ENCODE results near the gene DTX4. TPM values are rescaled to one million over a fixed set of nuclear protein-coding genes. Genes with fewer than 3 reads are reported as not detected.

Gene DTX4
- total RNA-seq, 4 donors from 2014 or later: 9.6 to 29.3 (median 17.5) TPM

DNA sequence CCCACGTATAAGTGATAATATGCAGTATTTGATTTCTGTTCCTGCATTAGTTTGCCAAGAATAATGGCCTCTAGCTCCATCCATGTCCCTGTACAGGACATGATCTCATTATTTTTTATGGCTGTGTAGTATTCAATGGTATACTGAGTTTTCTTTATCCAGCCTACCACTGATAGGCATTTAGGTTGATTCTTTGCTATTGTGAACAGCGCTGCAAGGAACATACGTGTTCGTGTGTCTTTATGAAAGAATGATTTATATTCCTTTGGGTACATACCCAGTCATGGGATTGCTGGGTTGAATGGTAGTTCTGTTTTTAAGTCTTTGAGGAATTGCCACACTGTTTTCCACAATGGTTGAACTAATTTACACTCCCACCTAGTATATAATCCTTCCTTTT is 30.7 kb upstream of the DTX4 start:
- no peaks in the 10 kb centered on the region for H3K27me3 ChIP-seq
- DNase-seq: no peak
- H3K36me3 ChIP-seq: no peaks in the 10 kb centered on the region
- intact Hi-C loops (cut with DNase I): no loop called here
- no peak for TF ChIP-seq POLR2A (IDR thresholded peaks at IDR 0.05)
- TF ChIP-seq, protein P1, sequence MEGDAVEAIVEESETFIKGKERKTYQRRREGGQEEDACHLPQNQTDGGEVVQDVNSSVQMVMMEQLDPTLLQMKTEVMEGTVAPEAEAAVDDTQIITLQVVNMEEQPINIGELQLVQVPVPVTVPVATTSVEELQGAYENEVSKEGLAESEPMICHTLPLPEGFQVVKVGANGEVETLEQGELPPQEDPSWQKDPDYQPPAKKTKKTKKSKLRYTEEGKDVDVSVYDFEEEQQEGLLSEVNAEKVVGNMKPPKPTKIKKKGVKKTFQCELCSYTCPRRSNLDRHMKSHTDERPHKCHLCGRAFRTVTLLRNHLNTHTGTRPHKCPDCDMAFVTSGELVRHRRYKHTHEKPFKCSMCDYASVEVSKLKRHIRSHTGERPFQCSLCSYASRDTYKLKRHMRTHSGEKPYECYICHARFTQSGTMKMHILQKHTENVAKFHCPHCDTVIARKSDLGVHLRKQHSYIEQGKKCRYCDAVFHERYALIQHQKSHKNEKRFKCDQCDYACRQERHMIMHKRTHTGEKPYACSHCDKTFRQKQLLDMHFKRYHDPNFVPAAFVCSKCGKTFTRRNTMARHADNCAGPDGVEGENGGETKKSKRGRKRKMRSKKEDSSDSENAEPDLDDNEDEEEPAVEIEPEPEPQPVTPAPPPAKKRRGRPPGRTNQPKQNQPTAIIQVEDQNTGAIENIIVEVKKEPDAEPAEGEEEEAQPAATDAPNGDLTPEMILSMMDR (IDR thresholded peaks at IDR 0.05): no peak
- no peak overlapping the region for H3K27ac ChIP-seq
- no peaks in the 10 kb centered on the region for H3K9me3 ChIP-seq
- H3K4me3 ChIP-seq (replicated peaks in 1 of 3): no peak overlapping the region
- 95 to 97% methylated on average over 4 of the region's 4 CpGs for WGBS, 2 donors
- peaks cover 19 to 20% of the 10 kb centered on the region in 2 donors for H3K4me1 ChIP-seq

DNA sequence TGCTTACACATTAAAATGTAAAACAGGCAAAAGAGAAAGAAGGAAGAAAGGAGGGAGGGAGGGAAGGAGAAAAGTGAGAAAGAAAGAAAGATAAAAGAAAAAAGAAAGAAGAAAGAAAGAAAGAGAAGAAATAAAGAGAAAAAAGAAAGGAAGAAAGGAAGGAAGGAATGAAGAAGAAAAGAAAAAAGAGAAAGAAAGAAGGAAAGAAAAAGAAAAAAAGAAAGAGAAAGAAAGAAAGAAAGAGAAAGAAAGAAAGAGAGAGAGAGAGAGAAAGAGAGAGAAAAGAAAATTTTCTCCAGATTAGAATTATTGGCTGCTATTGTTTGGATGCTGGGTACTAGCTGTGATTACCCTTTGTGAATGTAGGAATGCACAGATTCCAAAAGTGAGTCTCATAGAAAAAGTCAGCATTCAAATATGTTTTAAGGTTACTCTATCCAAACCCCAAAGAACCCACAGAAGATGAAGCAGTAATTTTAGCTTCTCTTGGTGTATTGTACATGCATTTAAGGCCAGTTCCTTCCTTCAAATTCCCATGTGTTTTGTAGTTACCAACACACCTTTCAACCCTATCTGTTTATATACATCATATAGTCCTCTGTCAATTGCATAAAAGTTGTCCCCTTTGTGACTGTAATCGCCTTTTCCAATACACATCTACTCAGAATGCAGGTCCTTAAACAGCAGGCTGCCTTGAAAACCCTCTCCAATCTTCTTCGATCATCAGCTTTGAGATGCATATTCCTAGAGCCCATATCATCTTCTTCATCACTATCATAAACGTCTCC is 30.1 kb upstream of the DTX4 start:
- WGBS, 2 donors: 3 to 5% methylated on average over 3 of the region's 3 CpGs
- no peak for DNase-seq
- Histone ChIP-seq H3K4me3 (replicated peaks in 1 of 3) (peak overlapping the region in 2 of 3 donors; percentile 56 to 74), H3K4me1 (peaks cover 19 to 20% of the 10 kb centered on the region in 2 donors), H3K27ac (peak overlapping the region; percentile 83 to 94 (median 93)), H3K36me3 (no peaks in the 10 kb centered on the region), H3K9me3 (no peaks in the 10 kb centered on the region), H3K27me3 (no peaks in the 10 kb centered on the region)
- intact Hi-C loops (cut with DNase I): no loop called here
- TF ChIP-seq, protein P1 (IDR thresholded peaks at IDR 0.05): no peak
- no peak for TF ChIP-seq POLR2A (IDR thresholded peaks at IDR 0.05)

DNA sequence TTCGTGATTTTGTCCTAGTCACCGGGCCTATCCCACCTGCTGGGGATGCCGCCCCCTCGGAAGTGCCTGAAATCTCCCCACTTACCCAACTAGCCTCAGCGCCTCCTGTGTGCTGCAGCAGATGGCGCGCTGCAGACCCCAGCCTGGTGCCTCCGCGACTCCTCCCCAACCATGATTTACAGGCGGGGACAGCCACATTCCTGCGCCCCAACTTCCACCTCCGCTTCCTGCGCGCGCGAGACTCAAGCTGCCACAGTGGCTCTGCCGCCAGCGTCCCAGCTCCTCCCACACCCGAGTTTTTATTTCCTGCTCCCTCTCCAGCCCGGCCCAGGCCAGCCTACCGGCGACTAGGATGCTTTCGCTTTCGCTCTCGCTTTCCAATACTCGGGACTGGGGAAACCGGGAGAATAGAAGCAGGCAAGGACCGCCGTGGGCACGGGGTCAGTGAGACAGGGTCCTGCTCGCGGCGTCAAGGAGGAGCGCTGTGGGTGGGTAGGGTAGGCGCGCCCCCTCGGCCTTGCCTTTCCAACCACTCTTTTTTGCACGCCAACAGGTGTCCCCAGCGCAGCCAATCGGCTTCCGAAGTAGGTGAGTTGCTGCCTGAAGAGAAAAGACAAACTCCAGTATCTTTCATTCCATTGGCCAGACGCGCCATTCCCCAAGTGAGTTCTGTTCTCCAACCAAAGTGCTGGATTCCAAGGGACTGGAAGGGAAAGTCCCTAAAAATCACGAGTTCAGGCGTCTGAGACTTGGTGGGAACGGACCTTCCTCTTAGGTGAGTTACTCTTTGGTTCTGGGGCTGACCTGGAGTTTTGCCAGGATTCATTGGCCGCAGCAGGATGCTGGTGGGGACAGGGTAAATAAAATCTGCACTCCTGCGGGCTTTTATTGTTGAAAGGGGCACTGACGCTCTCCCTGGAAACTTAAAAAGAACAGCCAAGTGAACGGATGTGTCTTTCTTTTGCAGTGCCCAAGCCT is 29.1 kb upstream of the DTX4 start, which contains the start of gene FAM111A:
Gene FAM111A, plus strand, starts transcription at position 327 of the 978 bp plus-strand sequence. CDS start 6,017 bp downstream, outside the sequence.
- WGBS, 2 donors: 1% methylated on average over 48 to 50 of the region's 50 CpGs
- Histone ChIP-seq H3K27ac (peak within 1 kb of the TSS; percentile 83 to 94 (median 93)), H3K4me3 (replicated peaks in 1 of 3) (peak within 1 kb of the TSS; percentile 56 to 76 (median 74)), H3K27me3 (no peaks in the 10 kb centered on the region), H3K9me3 (no peaks in the 10 kb centered on the region), H3K36me3 (no peaks in the 10 kb centered on the region), H3K4me1 (peaks cover 19 to 20% of the 10 kb centered on the region in 2 donors)
- peak; percentile 92 to 93 for DNase-seq
- intact Hi-C loops (cut with DNase I): no loop called here
- TF ChIP-seq, protein P1 (IDR thresholded peaks at IDR 0.05): peak in 2 of 6 experiments; percentile 20 to 22
- peak in 1 of 2 donors; percentile 65 for TF ChIP-seq POLR2A (IDR thresholded peaks at IDR 0.05)

DNA sequence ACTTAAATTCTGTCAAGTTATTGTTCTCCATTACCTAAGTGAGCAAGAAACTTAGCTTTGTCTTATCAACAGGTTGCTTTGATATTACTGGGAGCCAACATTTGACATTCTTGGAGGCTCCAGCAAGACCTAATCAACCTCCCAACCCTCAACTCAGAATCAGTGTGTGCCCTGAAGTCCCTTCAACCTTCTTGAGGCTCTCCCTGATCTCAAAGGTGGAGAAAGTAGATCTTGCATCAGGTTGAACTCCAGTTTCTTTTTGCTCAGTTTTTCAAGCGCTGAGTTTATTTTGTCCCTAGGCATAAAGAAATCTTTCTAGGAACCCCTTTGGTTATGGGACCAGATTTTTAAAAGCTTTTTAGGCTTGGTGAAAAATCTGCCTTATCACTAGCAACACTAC is 27.8 kb upstream of the DTX4 start:
- WGBS, 2 donors: 87 to 91% methylated on average over 1 of the region's 1 CpG
- no peak for DNase-seq
- Histone ChIP-seq H3K36me3 (no peaks in the 10 kb centered on the region), H3K4me3 (replicated peaks in 1 of 3) (peak overlapping the region in 2 of 3 donors; percentile 38 to 74), H3K9me3 (no peaks in the 10 kb centered on the region), H3K27me3 (no peaks in the 10 kb centered on the region), H3K4me1 (peaks cover 19 to 20% of the 10 kb centered on the region in 2 donors), H3K27ac (peak overlapping the region; percentile 66 to 94 (median 93))
- intact Hi-C loops (cut with DNase I): no loop called here
- no peak for TF ChIP-seq POLR2A (IDR thresholded peaks at IDR 0.05)
- TF ChIP-seq, protein P1 (IDR thresholded peaks at IDR 0.05): no peak

Data from thyroid gland (tissue), 4 donors.